Measurements from ENCODE around the gene RINT1.

- no peak for TF ChIP-seq CTCF (IDR thresholded peaks at IDR 0.05)
- TF ChIP-seq IRF3 (IDR thresholded peaks at IDR 0.05; ENCODE audit: low read depth, low read length), result no peak
- TF ChIP-seq JUND (IDR thresholded peaks at IDR 0.05), result no peak
- no peak for TF ChIP-seq CHD2 (IDR thresholded peaks at IDR 0.05; ENCODE audit: low read length, partially characterized antibody)
- TF ChIP-seq TEAD4 (IDR thresholded peaks at IDR 0.05; ENCODE audit: borderline replicate concordance, insufficient read depth), result no peak
- TF ChIP-seq USF2 (IDR thresholded peaks at IDR 0.05; ENCODE audit: borderline replicate concordance, low read depth, low read length), result no peak
- TF ChIP-seq GABPA (IDR thresholded peaks at IDR 0.05; ENCODE audit: low read depth), result no peak
- TF ChIP-seq SIN3A (IDR thresholded peaks at IDR 0.05; ENCODE audit: borderline replicate concordance, low read depth, low read length), result no peak
- TF ChIP-seq EP300 (IDR thresholded peaks at IDR 0.05; ENCODE audit: borderline replicate concordance in 1 of 2, low read depth in 1 of 2, low read length in 1 of 2), result no peak
- no peak for TF ChIP-seq MAX (IDR thresholded peaks at IDR 0.05; ENCODE audit: low read depth)
- no peak for TF ChIP-seq MXI1 (IDR thresholded peaks at IDR 0.05; ENCODE audit: low read depth, low read length)
- no peak for TF ChIP-seq POLR2AphosphoS5 (IDR thresholded peaks at IDR 0.05; ENCODE audit: low read depth, low read length)
- TF ChIP-seq EZH2phosphoT487 (IDR thresholded peaks at IDR 0.05; ENCODE audit: borderline replicate concordance, low read depth), result no peak
- TF ChIP-seq TAF1 (IDR thresholded peaks at IDR 0.05; ENCODE audit: borderline replicate concordance, low read depth, low read length), result no peak
These were observed 64.9 kb downstream of the RINT1 start for GRCh38 chr7:105596866-105597265.
